SK-N-SH (cell line): ENCODE results near the gene HLTF. TPM values are rescaled to one million over a fixed set of nuclear protein-coding genes. Genes with fewer than 3 reads are reported as not detected.

ENCODE experiments used
- CTCF ChIA-PET: fragments of 300-600, 350-600 bp; formaldehyde crosslinking; extraction: SDS; loops from one replicate; lab custom pipeline; 2021; lab: Yijun Ruan, JAX
- POLR2A ChIA-PET: fragments of 350-600 bp; sonication (Branson Sonifier 250); formaldehyde crosslinking; extraction: SDS; loops from one replicate; lab custom pipeline; 2020; ENCODE audit warnings: antibody characterized with exemption, inconsistent platforms; lab: Yijun Ruan, JAX
- DNase-seq: peaks from one replicate; pipeline ENCODE4 v3.0.0; 2012
- H2AFZ ChIP-seq: fragments of 200-600 bp; sonication (generic); 2 replicates; pipeline ENCODE4 v1.8.1; 2016; ENCODE audit warnings: antibody characterized with exemption, mild to moderate bottlenecking, low read depth
- H3F3A ChIP-seq: fragments of 200-600 bp; sonication (generic); replicated peaks from 2 replicates; pipeline ENCODE3; 2016; ENCODE audit warnings: antibody characterized with exemption, mild to moderate bottlenecking; ENCODE audit not compliant: insufficient read depth
- H3K27ac ChIP-seq, 2 experiments: fragments of 200-500 bp in 1 of 2; fragments of 200-600 bp in 1 of 2; sonication (Bioruptor generic) in 1 of 2; sonication (generic), shearing (Covaris generic) in 1 of 2; 2 replicates each; pipeline versions ENCODE4 v1.5.1 to v1.6.1; 2014 to 2016; ENCODE audit warnings: low read depth in 2 of 2, inconsistent platforms in 1 of 2, low read length in 1 of 2, mild to moderate bottlenecking in 1 of 2, mixed read lengths in 1 of 2
- H3K27me3 ChIP-seq: fragments of 200-600 bp; sonication (generic), shearing (Covaris generic); 2 replicates; pipeline ENCODE4 v1.6.1; 2016; ENCODE audit warnings: mixed run types; ENCODE audit not compliant: insufficient read depth
- H3K36me3 ChIP-seq, 2 experiments: fragments of 200-500 bp in 1 of 2; fragments of 200-600 bp in 1 of 2; sonication (Bioruptor generic) in 1 of 2; sonication (generic) in 1 of 2; replicated peaks in 1 of 2; 2 replicates each; pipeline versions ENCODE3 to v1.5.1; 2014 to 2016; ENCODE audit warnings: low read length in 1 of 2, mild to moderate bottlenecking in 1 of 2; ENCODE audit not compliant: insufficient read depth in 2 of 2, control insufficient read depth in 1 of 2
- H3K4me1 ChIP-seq, 2 experiments: fragments of 200-500 bp in 1 of 2; fragments of 200-600 bp in 1 of 2; sonication (Bioruptor generic) in 1 of 2; sonication (generic), shearing (Covaris generic) in 1 of 2; 2 replicates each; pipeline versions ENCODE4 v1.5.1 to v1.6.1; 2014 to 2016; ENCODE audit warnings: low read depth in 1 of 2, low read length in 1 of 2, mixed run types in 1 of 2; ENCODE audit not compliant: insufficient read depth in 2 of 2, control insufficient read depth in 1 of 2
- H3K4me2 ChIP-seq: fragments of 200-600 bp; sonication (generic), shearing (Covaris generic); 2 replicates; pipeline ENCODE4 v1.6.1; 2017; ENCODE audit warnings: mixed run types
- H3K4me3 ChIP-seq, 2 experiments: fragments of 200-500 bp in 1 of 2; fragments of 200-600 bp in 1 of 2; sonication (Bioruptor generic) in 1 of 2; sonication (generic), shearing (Covaris generic) in 1 of 2; 2 replicates each; pipeline versions ENCODE4 v1.5.1 to v1.8.1; 2014 to 2016; ENCODE audit warnings: low read depth in 2 of 2, inconsistent platforms in 1 of 2, low read length in 1 of 2, mild to moderate bottlenecking in 1 of 2, mixed read lengths in 1 of 2, moderate library complexity in 1 of 2
- H3K79me2 ChIP-seq: fragments of 200-600 bp; sonication (generic); 2 replicates; pipeline ENCODE4 v1.8.1; 2017; ENCODE audit warnings: mild to moderate bottlenecking; ENCODE audit not compliant: insufficient read depth
- H3K9ac ChIP-seq: fragments of 200-600 bp; sonication (generic); 2 replicates; pipeline ENCODE4 v1.6.1; 2017; ENCODE audit warnings: mixed run types
- H3K9me2 ChIP-seq: fragments of 200-600 bp; sonication (generic); 2 replicates; pipeline ENCODE4 v1.6.1; 2017; ENCODE audit warnings: mixed run types
- H3K9me3 ChIP-seq: fragments of 200-600 bp; sonication (generic); 2 replicates; pipeline ENCODE4 v1.6.1; 2017; ENCODE audit warnings: mixed run types, mild to moderate bottlenecking, moderate library complexity
- H4K20me1 ChIP-seq: fragments of 200-600 bp; sonication (generic); 2 replicates; pipeline ENCODE4 v1.6.1; 2017; ENCODE audit warnings: mild to moderate bottlenecking, mixed run types; ENCODE audit not compliant: insufficient read depth
- CHD2 ChIP-seq: fragments of 150-350 bp; IDR thresholded peaks from 2 replicates; pipeline ENCODE4 v1.6.1; 2018; ENCODE audit warnings: low read length; ENCODE audit not compliant: partially characterized antibody
- CTCF ChIP-seq: fragments of 200-600 bp; sonication (generic); IDR thresholded peaks from 2 replicates; pipeline ENCODE4 v1.6.1; 2017; ENCODE audit warnings: antibody characterized with exemption, mild to moderate bottlenecking, moderate library complexity
- ELF1 ChIP-seq: IDR thresholded peaks from 2 replicates; pipeline ENCODE4 v1.4.0; 2012
- IRF3 ChIP-seq: fragments of 150-350 bp; IDR thresholded peaks from 2 replicates; pipeline ENCODE4 v1.6.1; 2016; ENCODE audit warnings: mild to moderate bottlenecking, low read depth, low read length
- MAX ChIP-seq: IDR thresholded peaks from 2 replicates; pipeline ENCODE4 v1.4.0; 2012; ENCODE audit warnings: low read depth
- MXI1 ChIP-seq: IDR thresholded peaks from 2 replicates; pipeline ENCODE4 v1.6.1; 2012; ENCODE audit warnings: mild to moderate bottlenecking, low read depth, low read length, improper control_type of control experiment
- NFIC ChIP-seq: IDR thresholded peaks from 2 replicates; pipeline ENCODE4 v1.4.0; 2012; ENCODE audit warnings: borderline replicate concordance
- PBX3 ChIP-seq: IDR thresholded peaks from 2 replicates; pipeline ENCODE4; 2012
- RAD21 ChIP-seq: IDR thresholded peaks from 2 replicates; pipeline ENCODE4 v1.6.1; 2012; ENCODE audit warnings: mild to moderate bottlenecking, low read length
- RCOR1 ChIP-seq: fragments of 150-350 bp; IDR thresholded peaks from 2 replicates; pipeline ENCODE4 v1.6.1; 2017; ENCODE audit warnings: antibody characterized with exemption, low read length
- REST ChIP-seq: IDR thresholded peaks from 2 replicates; pipeline ENCODE4 v1.6.1; 2012; ENCODE audit warnings: mild to moderate bottlenecking, low read depth, low read length, moderate library complexity
- RFX5 ChIP-seq: IDR thresholded peaks from 2 replicates; pipeline ENCODE4 v1.6.1; 2012; ENCODE audit warnings: mild to moderate bottlenecking, improper control_type of control experiment, low read length
- SIN3A ChIP-seq: IDR thresholded peaks from 2 replicates; pipeline ENCODE4 v1.6.1; 2012; ENCODE audit warnings: low read depth, mild to moderate bottlenecking, low read length, moderate library complexity, borderline replicate concordance
- TCF12 ChIP-seq: IDR thresholded peaks from 2 replicates; pipeline ENCODE4 v1.4.0; 2012
- TEAD4 ChIP-seq: IDR thresholded peaks from 2 replicates; pipeline ENCODE4 v1.4.0; 2012; ENCODE audit warnings: mild to moderate bottlenecking, borderline replicate concordance; ENCODE audit not compliant: insufficient read depth
- USF1 ChIP-seq: IDR thresholded peaks from 2 replicates; pipeline ENCODE4 v1.4.0; 2012; ENCODE audit warnings: low read depth, borderline replicate concordance
- USF2 ChIP-seq: fragments of 150-350 bp; IDR thresholded peaks from 2 replicates; pipeline ENCODE4 v1.6.1; 2017; ENCODE audit warnings: antibody characterized with exemption, low read length, low read depth, borderline replicate concordance
- YY1 ChIP-seq: IDR thresholded peaks from 2 replicates; pipeline ENCODE4 v1.4.0; 2012; ENCODE audit warnings: low read depth, mild to moderate bottlenecking
- WGBS: methylation state at CpG from one replicate; pipeline ENCODE4 v1.1.6; 2017; ENCODE audit warnings: low lambda C conversion rate; 5-methylcytosine and 5-hydroxymethylcytosine counted together
- polyA plus RNA-seq, 3 experiments: library from polyadenylated mRNA; depleted of rRNA; stranded (reverse); fragments of >200 nt; gene quantifications; 2 replicates each; pipeline ENCODE4 v1.2.3, GENCODE V29; 2012

The HLTF gene
- polyA plus RNA-seq, 1 of the 3 experiments (the other 2 are of a cell fraction), result 10.1 TPM

GRCh38 chr3:149016242-149016641 is 70.1 kb downstream of the HLTF start:
- Histone ChIP-seq H3K4me3 (no peak overlapping the region), H3K27ac (peak overlapping the region in 1 of 2 experiments; percentile 93; a peak in 2 of 4 replicates), H3K9ac (0 out of 2 replicates have a peak overlapping the region, but pooled peaks have one; percentile 2), H4K20me1 (no peaks in the 10 kb centered on the region), H2AFZ (no peak overlapping the region), H3K9me2 (no peaks in the 10 kb centered on the region), H3K79me2 (no peaks in the 10 kb centered on the region), H3K36me3 (peaks cover 6 to 12% of the 10 kb centered on the region in 2 experiments), H3K4me1 (peaks cover 0 to 51% of the 10 kb centered on the region in 2 experiments; a peak in 2 of 4 replicates), H3K4me2 (peak overlapping the region; percentile 61; the same call in 1 of the 2 replicates), H3K9me3 (no peaks in the 10 kb centered on the region), H3F3A (peaks cover 26% of the 10 kb centered on the region), H3K27me3 (no peaks in the 10 kb centered on the region)
- ChIA-PET POLR2A (no interaction called here), CTCF (no interaction called here)
- WGBS, result 88% methylated on average over 2 of the region's 2 CpGs
- DNase-seq, result no peak
- TF ChIP-seq USF2, result no peak
- TF ChIP-seq CTCF, result peak; percentile 14; the same call in 1 of the 2 replicates

- no peak for DNase-seq
- CTCF ChIA-PET, result no interaction called here
- TF ChIP-seq RFX5, result no peak
- TF ChIP-seq YY1, result no peak
- TF ChIP-seq TEAD4, result no peak
- no peak for TF ChIP-seq MAX
- TF ChIP-seq CHD2, result no peak
- no peak for TF ChIP-seq PBX3
- TF ChIP-seq NFIC, result 0 out of 2 replicates have a peak, but pooled peaks have one; percentile 40
- TF ChIP-seq SIN3A, result no peak
- no peak for TF ChIP-seq MXI1
- no peak for TF ChIP-seq ELF1
- TF ChIP-seq USF1, result no peak
- TF ChIP-seq REST, result no peak
- TF ChIP-seq IRF3, result no peak
- TF ChIP-seq RCOR1, result no peak
- 0 out of 2 replicates have a peak, but pooled peaks have one; percentile 34 for TF ChIP-seq TCF12
- TF ChIP-seq RAD21, result no peak
These were observed 70.9 kb downstream of the HLTF start for GRCh38 chr3:149015393-149015792.

More at GRCh38 chr3:149015393-149015792, 70.9 kb downstream of the HLTF start:
- H3K9me3 ChIP-seq, result no peaks in the 10 kb centered on the region
- POLR2A ChIA-PET, result no interaction called here
- no peaks in the 10 kb centered on the region for H3K79me2 ChIP-seq
- H3K9me2 ChIP-seq, result no peaks in the 10 kb centered on the region
- H3K27ac ChIP-seq, result peak overlapping the region in 1 of 2 experiments; percentile 93; a peak in 2 of 4 replicates
- no peaks in the 10 kb centered on the region for H4K20me1 ChIP-seq
- H3K4me1 ChIP-seq, result peaks cover 0 to 48% of the 10 kb centered on the region in 2 experiments; a peak in 2 of 4 replicates
- WGBS, result 67% methylated on average over 3 of the region's 3 CpGs
- H3K4me3 ChIP-seq, result no peak overlapping the region
- no peak overlapping the region for H2AFZ ChIP-seq
- no peaks in the 10 kb centered on the region for H3K27me3 ChIP-seq
- peaks cover 26% of the 10 kb centered on the region for H3F3A ChIP-seq
- H3K9ac ChIP-seq, result no peak overlapping the region
- peaks cover 10 to 12% of the 10 kb centered on the region in 2 experiments for H3K36me3 ChIP-seq
- H3K4me2 ChIP-seq, result no peak overlapping the region
